ENCODE data around the gene C5. TPM values are rescaled to one million over a fixed set of nuclear protein-coding genes. Genes with fewer than 3 reads are reported as not detected.
"Not testable (repeated sequence)": the region's sequence is repeated elsewhere in the genome, so short reads cannot be mapped to it uniquely, and the experiment has no call there.

The C5 gene
- total and polyA plus RNA-seq, 2 experiments from 2014 or later: 0.31 TPM; not detected in 1

DNA sequence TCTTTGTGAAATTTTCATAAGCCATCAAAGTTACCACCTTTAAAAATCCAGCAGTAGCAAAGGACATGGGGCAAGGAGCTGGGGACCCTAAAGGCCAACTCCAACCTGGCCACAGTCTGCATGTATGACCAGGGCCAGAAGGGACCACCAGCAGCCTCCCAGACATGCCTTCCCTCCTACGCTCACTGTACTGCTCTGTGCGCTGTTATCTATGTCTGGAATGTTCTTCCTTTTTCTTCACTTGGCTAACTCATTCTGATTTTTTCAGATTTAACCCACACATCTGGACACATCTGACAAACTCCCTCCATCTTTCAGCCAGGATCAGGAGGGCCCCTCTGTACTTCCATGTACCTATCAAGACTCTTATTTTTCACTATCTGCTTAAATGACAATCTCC lies 75.9 kb downstream of the C5 start (continued):
- TF ChIP-seq, protein P1, sequence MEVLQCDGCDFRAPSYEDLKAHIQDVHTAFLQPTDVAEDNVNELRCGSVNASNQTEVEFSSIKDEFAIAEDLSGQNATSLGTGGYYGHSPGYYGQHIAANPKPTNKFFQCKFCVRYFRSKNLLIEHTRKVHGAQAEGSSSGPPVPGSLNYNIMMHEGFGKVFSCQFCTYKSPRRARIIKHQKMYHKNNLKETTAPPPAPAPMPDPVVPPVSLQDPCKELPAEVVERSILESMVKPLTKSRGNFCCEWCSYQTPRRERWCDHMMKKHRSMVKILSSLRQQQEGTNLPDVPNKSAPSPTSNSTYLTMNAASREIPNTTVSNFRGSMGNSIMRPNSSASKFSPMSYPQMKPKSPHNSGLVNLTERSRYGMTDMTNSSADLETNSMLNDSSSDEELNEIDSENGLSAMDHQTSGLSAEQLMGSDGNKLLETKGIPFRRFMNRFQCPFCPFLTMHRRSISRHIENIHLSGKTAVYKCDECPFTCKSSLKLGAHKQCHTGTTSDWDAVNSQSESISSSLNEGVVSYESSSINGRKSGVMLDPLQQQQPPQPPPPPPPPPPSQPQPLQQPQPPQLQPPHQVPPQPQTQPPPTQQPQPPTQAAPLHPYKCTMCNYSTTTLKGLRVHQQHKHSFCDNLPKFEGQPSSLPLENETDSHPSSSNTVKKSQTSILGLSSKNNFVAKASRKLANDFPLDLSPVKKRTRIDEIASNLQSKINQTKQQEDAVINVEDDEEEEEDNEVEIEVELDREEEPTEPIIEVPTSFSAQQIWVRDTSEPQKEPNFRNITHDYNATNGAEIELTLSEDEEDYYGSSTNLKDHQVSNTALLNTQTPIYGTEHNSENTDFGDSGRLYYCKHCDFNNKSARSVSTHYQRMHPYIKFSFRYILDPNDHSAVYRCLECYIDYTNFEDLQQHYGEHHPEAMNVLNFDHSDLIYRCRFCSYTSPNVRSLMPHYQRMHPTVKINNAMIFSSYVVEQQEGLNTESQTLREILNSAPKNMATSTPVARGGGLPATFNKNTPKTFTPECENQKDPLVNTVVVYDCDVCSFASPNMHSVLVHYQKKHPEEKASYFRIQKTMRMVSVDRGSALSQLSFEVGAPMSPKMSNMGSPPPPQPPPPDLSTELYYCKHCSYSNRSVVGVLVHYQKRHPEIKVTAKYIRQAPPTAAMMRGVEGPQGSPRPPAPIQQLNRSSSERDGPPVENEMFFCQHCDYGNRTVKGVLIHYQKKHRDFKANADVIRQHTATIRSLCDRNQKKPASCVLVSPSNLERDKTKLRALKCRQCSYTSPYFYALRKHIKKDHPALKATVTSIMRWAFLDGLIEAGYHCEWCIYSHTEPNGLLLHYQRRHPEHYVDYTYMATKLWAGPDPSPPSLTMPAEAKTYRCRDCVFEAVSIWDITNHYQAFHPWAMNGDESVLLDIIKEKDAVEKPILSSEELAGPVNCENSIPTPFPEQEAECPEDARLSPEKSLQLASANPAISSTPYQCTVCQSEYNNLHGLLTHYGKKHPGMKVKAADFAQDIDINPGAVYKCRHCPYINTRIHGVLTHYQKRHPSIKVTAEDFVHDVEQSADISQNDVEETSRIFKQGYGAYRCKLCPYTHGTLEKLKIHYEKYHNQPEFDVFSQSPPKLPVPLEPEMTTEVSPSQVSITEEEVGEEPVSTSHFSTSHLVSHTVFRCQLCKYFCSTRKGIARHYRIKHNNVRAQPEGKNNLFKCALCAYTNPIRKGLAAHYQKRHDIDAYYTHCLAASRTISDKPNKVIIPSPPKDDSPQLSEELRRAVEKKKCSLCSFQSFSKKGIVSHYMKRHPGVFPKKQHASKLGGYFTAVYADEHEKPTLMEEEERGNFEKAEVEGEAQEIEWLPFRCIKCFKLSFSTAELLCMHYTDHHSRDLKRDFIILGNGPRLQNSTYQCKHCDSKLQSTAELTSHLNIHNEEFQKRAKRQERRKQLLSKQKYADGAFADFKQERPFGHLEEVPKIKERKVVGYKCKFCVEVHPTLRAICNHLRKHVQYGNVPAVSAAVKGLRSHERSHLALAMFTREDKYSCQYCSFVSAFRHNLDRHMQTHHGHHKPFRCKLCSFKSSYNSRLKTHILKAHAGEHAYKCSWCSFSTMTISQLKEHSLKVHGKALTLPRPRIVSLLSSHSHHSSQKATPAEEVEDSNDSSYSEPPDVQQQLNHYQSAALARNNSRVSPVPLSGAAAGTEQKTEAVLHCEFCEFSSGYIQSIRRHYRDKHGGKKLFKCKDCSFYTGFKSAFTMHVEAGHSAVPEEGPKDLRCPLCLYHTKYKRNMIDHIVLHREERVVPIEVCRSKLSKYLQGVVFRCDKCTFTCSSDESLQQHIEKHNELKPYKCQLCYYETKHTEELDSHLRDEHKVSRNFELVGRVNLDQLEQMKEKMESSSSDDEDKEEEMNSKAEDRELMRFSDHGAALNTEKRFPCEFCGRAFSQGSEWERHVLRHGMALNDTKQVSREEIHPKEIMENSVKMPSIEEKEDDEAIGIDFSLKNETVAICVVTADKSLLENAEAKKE (CRISPR knock-in tag; IDR thresholded peaks at IDR 0.05): no peak
- TF ChIP-seq, protein P2, sequence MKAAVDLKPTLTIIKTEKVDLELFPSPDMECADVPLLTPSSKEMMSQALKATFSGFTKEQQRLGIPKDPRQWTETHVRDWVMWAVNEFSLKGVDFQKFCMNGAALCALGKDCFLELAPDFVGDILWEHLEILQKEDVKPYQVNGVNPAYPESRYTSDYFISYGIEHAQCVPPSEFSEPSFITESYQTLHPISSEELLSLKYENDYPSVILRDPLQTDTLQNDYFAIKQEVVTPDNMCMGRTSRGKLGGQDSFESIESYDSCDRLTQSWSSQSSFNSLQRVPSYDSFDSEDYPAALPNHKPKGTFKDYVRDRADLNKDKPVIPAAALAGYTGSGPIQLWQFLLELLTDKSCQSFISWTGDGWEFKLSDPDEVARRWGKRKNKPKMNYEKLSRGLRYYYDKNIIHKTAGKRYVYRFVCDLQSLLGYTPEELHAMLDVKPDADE (IDR thresholded peaks at IDR 0.05): no peak
- TF ChIP-seq POLR2AphosphoS5 (IDR thresholded peaks at IDR 0.05; ENCODE audit: low read depth) (no peak), CREB1 (CRISPR knock-in tag; IDR thresholded peaks at IDR 0.05; ENCODE audit: low read depth) (no peak), JUNB (IDR thresholded peaks at IDR 0.05; ENCODE audit: unreplicated experiment) (no peak), ZNF114 (CRISPR knock-in tag; IDR thresholded peaks at IDR 0.05) (no peak)

DNA sequence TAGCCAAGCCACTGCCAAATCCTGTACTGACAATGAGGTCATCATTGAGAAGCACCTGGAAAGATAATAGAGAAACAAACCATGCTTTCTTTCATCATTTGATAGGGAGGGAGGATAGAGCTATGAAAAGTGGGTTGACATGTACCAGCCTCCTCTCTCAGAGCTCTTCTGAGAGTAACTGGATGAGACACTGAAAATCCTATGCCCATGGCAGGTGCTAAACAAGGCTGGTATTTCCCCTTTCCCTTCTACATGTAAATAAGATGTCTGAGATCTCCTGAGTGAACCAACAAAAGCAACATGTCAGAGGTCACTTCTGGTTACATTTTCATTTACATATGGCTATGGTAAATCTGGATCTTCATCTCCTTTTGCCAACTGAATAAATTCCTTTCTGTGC lies 78.1 kb downstream of the C5 start:
- ATAC-seq (no peak), DNase-seq (ENCODE audit: low spot score) (no peak)
- Histone ChIP-seq H3K9me2 (ENCODE audit: insufficient read depth) (no peaks in the 10 kb centered on the region), H3K4me2 (no peak overlapping the region), H3K4me3 (no peak overlapping the region), H3K27me3 (ENCODE audit: insufficient read depth) (no peaks in the 10 kb centered on the region), H3K36me3 (ENCODE audit: insufficient read depth) (no peaks in the 10 kb centered on the region), H3K27ac (ENCODE audit: low read depth) (no peak overlapping the region), H3K4me1 (ENCODE audit: insufficient read depth) (peaks cover 7% of the 10 kb centered on the region), H4K20me1 (replicated peaks; ENCODE audit: insufficient read depth) (no peaks in the 10 kb centered on the region), H2AFZ (peak overlapping the region; percentile 76; the same call in 1 of the 2 replicates), H3K79me2 (replicated peaks; ENCODE audit: insufficient read depth) (no peaks in the 10 kb centered on the region), H3F3A (replicated peaks; ENCODE audit: low read depth) (no peaks in the 10 kb centered on the region)
- H3K27me3 Mint-ChIP-seq (ENCODE audit: insufficient read depth, low read depth, poor library complexity): peaks cover 3% of the 10 kb centered on the region
- TF ChIP-seq EZH2 (IDR thresholded peaks at IDR 0.05; ENCODE audit: low read depth, unreplicated experiment) (no peak), NANOG (IDR thresholded peaks at IDR 0.05; ENCODE audit: borderline replicate concordance) (no peak), CREB1 (CRISPR knock-in tag; IDR thresholded peaks at IDR 0.05; ENCODE audit: low read depth) (no peak), STAT1 (IDR thresholded peaks at IDR 0.05; ENCODE audit: unreplicated experiment) (no peak), ZNF331 (CRISPR knock-in tag; IDR thresholded peaks at IDR 0.05; ENCODE audit: low read depth) (no peak)
- TF ChIP-seq, protein P3, sequence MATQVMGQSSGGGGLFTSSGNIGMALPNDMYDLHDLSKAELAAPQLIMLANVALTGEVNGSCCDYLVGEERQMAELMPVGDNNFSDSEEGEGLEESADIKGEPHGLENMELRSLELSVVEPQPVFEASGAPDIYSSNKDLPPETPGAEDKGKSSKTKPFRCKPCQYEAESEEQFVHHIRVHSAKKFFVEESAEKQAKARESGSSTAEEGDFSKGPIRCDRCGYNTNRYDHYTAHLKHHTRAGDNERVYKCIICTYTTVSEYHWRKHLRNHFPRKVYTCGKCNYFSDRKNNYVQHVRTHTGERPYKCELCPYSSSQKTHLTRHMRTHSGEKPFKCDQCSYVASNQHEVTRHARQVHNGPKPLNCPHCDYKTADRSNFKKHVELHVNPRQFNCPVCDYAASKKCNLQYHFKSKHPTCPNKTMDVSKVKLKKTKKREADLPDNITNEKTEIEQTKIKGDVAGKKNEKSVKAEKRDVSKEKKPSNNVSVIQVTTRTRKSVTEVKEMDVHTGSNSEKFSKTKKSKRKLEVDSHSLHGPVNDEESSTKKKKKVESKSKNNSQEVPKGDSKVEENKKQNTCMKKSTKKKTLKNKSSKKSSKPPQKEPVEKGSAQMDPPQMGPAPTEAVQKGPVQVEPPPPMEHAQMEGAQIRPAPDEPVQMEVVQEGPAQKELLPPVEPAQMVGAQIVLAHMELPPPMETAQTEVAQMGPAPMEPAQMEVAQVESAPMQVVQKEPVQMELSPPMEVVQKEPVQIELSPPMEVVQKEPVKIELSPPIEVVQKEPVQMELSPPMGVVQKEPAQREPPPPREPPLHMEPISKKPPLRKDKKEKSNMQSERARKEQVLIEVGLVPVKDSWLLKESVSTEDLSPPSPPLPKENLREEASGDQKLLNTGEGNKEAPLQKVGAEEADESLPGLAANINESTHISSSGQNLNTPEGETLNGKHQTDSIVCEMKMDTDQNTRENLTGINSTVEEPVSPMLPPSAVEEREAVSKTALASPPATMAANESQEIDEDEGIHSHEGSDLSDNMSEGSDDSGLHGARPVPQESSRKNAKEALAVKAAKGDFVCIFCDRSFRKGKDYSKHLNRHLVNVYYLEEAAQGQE (IDR thresholded peaks at IDR 0.05; ENCODE audit: unreplicated experiment): no peak
- H3K36me3 Mint-ChIP-seq (ENCODE audit: low read depth): no peaks in the 10 kb centered on the region
- H3K27ac Mint-ChIP-seq: no peak overlapping the region
- peaks cover 12% of the 10 kb centered on the region for H3K4me1 Mint-ChIP-seq
- H3K9me3 Mint-ChIP-seq: no peaks in the 10 kb centered on the region
- no peak overlapping the region for H3K4me3 Mint-ChIP-seq

DNA sequence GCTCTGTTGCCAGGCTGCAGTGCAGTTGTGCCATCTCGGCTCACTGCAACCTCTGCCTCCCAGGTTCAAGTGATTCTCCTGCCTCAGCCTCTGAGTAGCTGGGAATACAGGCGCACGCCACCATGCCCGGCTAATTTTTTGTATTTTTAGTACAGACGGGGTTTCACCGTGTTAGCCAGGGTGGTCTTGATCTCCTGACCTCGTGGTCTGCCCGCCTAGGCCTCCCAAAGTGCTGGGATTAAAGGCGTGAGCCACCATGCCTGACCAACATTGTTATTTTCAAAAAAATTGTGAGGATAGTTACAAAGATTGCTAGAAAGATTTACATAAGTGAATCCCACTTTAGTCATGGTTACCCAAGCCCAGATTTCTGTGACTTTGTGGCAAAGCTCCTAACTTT lies 78.6 kb downstream of the C5 start:
- H3K79me2 ChIP-seq (replicated peaks; ENCODE audit: insufficient read depth); H3K27ac Mint-ChIP-seq; H3K4me1 ChIP-seq (ENCODE audit: insufficient read depth); H3K27me3 ChIP-seq (ENCODE audit: insufficient read depth); H3K27ac ChIP-seq (ENCODE audit: low read depth); H3K4me3 Mint-ChIP-seq; H3K9me2 ChIP-seq (ENCODE audit: insufficient read depth); H4K20me1 ChIP-seq (replicated peaks; ENCODE audit: insufficient read depth); H3K4me2 ChIP-seq; H3K27me3 Mint-ChIP-seq (ENCODE audit: insufficient read depth, low read depth, poor library complexity); ATAC-seq; H3F3A ChIP-seq (replicated peaks; ENCODE audit: low read depth); H3K36me3 ChIP-seq (ENCODE audit: insufficient read depth); H2AFZ ChIP-seq; H3K36me3 Mint-ChIP-seq (ENCODE audit: low read depth); H3K9me3 Mint-ChIP-seq; H3K4me3 ChIP-seq; DNase-seq (ENCODE audit: low spot score): not testable (repeated sequence)
- H3K4me1 Mint-ChIP-seq: peaks cover 15% of the 10 kb centered on the region

Data from GM23338 (cell line).